ENCODE measurements around the gene RIOK3.
"Not testable (repeated sequence)": the region's sequence is repeated elsewhere in the genome, so short reads cannot be mapped to it uniquely, and the experiment has no call there.

Gene RIOK3

GRCh38 chr18:23452347-23452727 lies 750 bp upstream of the RIOK3 start:
- no peak for DNase-seq

- no peak for DNase-seq
Measured at GRCh38 chr18:23453680-23454058, 582 bp downstream of the RIOK3 start.

GRCh38 chr18:23456835-23457234 lies 3.7 kb downstream of the RIOK3 start:
- DNase-seq = no peak

GRCh38 chr18:23458830-23459529 lies 5.9 kb downstream of the RIOK3 start:
- DNase-seq = no peak

DNA sequence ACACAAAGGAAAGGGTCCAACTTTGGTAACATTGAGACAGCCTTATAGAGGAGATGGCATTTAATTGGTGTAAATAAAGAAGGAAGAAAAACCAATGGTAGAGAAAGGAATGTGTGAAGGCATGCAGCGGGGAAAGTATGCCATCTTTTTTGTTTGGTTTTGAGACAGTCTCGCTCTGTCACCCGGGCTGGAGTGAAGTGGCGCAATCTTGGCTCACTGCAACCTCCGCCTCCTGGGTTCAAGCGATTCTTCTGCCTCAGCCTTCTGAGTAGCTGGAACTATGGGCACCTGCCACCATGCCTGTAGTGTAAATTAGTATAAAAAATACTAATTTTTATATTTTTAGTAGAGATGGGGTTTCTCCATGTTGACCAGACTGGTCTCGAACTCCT lies 6.4 kb downstream of the RIOK3 start:
- DNase-seq = no peak

GRCh38 chr18:23460285-23461273 lies 7.5 kb downstream of the RIOK3 start:
- DNase-seq = no peak

DNA sequence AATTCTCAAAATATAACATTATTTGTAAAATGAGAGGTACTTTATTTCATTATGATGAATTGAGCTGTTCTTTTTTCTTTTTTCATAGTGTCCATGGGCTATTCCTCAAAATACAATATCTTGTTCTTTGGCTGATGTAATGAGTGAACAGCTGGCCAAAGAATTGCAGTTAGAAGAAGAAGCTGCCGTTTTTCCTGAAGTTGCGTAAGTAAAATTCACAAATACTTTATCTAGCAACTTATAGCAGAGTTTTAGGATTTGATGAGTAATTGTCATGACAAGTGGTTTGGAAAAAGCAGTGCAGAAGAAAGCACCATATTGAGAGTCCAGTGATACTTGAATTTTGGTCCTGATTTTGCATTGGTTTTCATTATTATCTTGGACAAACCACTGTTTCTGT lies 9.8 kb downstream of the RIOK3 start:
- no peak for DNase-seq

GRCh38 chr18:23468753-23469459 lies 15.8 kb downstream of the RIOK3 start:
- DNase-seq = no peak

DNA sequence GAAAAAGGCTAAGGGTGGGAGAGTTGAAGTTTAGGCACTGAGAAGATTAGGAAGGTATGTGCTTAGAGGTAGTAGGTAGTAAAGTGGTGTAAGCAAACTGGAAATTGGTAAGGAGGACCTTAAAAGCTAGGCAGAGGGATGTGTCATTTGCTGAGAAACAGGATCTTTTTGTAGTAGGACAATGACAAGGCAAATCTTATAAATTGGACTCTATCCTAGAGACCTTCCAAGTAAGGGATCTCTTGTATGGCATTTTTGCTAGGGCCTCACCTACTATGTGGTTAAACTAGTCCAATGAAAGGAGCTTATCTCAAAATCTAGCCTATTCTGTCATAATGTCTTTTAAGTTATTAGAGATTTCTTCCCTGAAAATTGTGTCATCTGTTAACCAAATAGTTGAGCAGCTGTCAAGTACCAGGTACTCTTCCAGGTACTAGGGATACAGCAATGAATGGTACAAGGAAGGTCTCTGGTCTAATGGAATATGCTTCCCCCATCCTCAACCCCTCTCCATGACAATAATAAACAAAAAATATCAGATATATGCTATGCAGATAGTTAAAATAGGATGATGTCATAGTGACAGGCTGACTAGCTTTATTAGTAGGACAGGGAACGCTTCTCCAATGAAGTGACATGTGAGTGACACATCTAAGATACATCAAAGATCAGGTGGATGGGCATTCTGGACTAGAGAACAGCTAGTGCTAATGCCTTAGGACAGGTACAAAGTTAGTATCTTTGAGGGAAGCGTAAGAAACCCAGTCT lies 17.7 kb downstream of the RIOK3 start:
- no peak for DNase-seq

- DNase-seq = no peak
Measured at GRCh38 chr18:23471486-23471885, 18.4 kb downstream of the RIOK3 start.

DNA sequence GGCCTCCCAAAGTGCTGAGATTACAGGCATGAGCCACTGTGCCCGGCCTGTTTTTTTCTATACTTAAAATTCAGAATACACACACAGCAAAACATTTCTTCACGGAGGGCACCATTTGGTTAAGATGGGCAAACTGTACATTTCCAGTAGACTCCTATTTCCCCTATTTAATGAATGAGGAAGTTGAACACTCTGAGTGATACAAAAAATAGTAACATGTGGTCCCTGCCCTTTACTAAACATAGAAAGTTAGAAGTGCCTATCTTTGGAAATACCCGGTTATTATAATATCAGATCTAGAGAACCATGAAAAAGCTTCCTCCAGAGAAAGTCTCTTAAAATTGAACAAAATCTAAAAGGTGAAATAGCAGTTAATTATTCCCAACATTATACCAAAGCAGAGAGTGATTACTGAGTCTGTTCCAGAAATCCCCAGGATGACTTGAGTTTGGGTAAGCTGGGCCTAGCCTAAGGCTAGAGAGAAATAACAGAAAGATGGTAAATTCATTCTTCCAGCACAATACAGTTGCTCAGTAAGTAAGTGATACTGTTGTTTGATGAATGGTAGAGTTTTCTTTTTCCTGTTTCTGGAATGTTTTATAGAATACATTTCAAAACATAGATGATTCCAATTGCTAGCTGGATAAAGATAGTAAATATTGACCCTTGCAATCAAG lies 26.9 kb downstream of the RIOK3 start:
- DNase-seq = no peak

DNA sequence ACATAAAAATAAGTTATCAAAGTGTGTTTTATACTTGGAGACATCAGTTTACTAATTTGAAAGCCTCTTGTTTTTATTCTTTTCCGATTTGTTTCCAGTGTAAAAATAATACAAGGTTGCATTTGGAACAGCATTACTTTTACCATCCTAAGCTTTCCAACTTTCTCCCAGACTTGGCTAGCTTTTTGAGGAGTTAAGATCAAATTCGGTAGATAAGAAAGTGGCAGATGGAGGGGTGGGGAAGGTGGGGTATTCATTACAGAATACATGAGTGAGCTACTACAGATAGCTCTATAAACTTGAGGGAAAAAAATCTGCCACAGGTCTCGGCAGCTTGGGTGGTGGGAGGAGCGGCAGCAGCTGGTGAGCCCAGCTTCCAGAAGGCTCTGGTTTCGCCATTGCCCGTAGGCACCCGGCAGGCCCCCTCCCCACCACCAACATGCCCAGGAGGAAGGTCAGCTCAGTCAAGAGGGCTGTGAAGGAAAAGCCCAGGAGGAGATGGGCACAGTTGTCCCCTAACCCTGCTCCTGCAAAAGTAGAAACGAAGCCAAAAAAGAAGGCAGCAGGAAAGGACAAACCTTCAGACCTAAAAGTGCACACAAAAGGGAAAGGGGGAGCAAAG lies 31.6 kb downstream of the RIOK3 start:
- no peak for DNase-seq

- no peak for DNase-seq
Measured at GRCh38 chr18:23485386-23485785, 32.3 kb downstream of the RIOK3 start.

DNA sequence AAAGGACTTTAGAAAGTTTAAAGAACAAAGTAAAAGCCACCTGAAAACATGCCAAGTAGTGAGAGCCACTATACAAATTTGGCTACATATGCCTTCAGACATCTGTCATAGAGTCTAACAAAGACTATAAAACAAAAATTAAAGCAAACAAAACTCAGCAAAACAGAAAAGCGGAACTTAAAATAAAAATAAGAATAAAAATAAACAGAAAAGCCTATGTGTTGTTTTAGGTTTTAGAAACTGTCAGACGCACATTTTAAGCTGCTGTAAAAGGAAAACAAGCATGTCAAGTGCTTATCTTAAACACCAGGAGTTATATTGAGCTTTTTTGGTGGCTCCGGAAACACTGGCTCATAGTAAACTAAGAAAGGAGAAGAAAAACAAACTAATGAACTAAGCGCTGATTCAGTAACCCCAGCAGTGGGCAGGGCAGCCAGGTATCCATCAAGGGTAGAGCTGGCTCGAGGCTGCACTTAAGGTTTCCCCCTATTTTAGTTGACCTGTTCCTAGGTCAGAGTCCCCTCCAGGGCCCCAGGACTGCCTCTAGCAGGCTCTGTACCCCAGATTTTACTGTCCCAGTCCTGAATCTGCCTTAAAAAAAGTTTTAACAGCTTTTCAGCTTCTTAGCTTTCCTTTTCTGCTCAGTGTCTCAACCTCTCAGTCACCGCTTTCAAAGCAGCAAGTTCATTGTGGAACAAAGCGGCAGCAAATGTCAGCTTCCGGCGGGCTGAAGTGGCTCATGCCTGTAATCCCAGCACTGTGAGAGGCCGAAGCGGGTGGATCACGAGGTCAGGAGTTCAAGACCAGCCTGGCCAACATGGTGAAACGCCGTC lies 34.9 kb downstream of the RIOK3 start:
- peak; percentile 36 for DNase-seq

DNA sequence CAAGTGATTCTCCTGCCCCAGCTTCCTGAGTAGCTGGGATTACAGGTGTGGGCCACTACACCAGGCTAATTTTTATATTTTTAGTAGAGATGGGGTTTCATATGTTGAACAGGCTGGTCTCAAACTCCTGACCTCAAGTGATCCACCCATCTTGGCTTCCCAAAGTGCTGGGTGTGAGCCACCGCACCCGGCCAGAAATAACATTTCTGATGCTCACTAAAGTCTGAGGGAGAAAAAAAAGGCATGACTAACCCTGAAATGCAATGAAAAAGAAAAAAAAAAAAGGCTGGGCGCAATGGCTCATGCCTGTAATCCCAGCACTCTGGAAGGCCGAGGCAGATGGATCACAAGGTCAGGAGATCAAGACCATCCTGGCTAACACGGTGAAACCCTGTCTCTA lies 36.5 kb downstream of the RIOK3 start:
- DNase-seq = not testable (repeated sequence)

DNA sequence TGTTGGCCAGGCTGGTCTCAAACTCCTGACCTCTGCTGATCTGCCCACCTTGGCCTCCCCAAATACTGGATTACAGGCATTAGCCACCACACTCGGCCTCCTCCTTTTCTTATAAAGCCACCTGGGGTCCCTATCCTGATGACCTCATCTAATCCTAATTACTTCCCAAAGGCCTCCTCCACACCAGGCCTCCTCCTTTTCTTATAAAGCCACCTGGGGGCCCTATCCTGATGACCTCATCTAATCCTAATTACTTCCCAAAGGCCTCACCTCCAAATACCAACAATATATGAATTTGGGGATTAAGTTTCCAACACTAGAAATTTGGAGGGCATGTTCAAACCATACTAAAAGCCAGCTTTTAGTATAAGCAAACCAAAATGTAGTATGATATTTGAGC lies 40.6 kb downstream of the RIOK3 start:
- DNase-seq = no peak

DNA sequence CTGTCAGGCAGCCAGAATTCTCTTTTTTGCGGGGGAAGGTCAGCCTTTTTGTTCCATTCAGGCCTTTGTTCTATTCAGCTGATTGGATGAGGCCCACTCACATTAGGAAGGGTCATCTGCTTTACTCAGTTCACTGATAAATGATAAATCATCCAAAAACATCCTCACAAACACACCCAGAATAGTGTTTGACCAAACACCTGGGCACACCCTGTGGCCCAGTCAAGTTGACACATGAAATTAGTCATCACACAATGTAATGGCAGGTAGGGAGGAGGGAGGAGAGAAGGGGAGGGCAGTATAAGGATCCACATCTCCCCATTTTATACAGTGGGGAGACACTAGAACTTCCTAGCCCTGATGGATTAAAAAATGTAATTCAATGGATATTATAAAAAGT lies 41.9 kb downstream of the RIOK3 start:
- DNase-seq = no peak

- DNase-seq = no peak
Measured at GRCh38 chr18:23495723-23496440, 42.8 kb downstream of the RIOK3 start.

GRCh38 chr18:23498117-23498516 lies 45.0 kb downstream of the RIOK3 start:
- no peak for DNase-seq

DNA sequence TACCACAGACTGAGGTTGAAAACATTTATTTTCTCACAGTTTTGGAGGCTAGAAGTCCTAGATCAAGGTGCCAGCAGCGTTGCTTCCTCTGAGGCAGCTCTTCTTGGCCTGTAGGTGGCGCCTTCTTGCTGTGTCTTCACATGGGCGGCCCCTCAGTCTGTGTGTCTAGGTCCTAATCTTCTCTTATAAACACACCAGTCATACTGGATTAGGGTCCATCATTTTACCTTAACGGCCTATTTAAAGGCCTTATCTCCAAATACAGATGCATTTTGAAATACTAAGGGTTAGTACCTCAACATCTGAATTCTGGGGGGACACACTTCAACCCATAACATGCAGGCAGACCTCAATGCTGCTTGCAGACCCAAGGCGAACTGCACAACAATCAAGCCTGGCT lies 45.8 kb downstream of the RIOK3 start:
- peak; percentile 60 for DNase-seq

All from stimulated activated CD4-positive, alpha-beta T cell treated with anti-CD3 and anti-CD28 coated beads, Interleukin-4, amount 100 ng/mL, for 1 hour (primary cell).